DOHH2 (cell line): ENCODE results near the gene CDH4.

ENCODE experiments used
- EZH2phosphoT487 ChIP-seq: fragments of 200-600 bp; sonication (generic); IDR thresholded peaks from 2 replicates; pipeline ENCODE4 v1.6.1; 2017; ENCODE audit warnings: borderline replicate concordance, mild to moderate bottlenecking, antibody characterized with exemption, low read length, moderate library complexity, mixed read lengths
- TF ChIP-seq, protein P1 (sequence below): fragments of 200-600 bp; sonication (generic); IDR thresholded peaks from one replicate; pipeline ENCODE4 v1.5.1; 2014; ENCODE audit warnings: antibody characterized with exemption, mild to moderate bottlenecking, low read depth, low read length; ENCODE audit not compliant: poor library complexity, severe bottlenecking

DNA sequence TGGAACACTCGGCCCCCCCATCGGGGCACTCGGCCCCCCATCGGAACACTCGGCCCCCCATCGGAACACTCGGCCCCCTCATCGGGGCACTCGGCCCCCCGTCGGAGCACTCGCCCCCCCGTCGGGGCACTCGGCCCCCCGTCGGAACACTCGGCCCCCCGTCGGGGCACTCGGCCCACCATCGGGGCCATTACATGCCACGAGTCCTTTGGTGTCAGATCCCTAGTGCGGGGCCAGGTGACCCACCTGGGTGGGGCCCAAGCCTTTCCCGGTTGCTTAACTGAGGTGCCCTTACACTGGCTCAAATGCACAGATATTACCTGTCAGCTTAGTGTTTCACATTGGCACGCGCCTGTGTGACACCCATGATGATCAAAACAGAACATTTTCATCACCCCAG is 717.7 kb downstream of the CDH4 start:
- TF ChIP-seq, protein P1, sequence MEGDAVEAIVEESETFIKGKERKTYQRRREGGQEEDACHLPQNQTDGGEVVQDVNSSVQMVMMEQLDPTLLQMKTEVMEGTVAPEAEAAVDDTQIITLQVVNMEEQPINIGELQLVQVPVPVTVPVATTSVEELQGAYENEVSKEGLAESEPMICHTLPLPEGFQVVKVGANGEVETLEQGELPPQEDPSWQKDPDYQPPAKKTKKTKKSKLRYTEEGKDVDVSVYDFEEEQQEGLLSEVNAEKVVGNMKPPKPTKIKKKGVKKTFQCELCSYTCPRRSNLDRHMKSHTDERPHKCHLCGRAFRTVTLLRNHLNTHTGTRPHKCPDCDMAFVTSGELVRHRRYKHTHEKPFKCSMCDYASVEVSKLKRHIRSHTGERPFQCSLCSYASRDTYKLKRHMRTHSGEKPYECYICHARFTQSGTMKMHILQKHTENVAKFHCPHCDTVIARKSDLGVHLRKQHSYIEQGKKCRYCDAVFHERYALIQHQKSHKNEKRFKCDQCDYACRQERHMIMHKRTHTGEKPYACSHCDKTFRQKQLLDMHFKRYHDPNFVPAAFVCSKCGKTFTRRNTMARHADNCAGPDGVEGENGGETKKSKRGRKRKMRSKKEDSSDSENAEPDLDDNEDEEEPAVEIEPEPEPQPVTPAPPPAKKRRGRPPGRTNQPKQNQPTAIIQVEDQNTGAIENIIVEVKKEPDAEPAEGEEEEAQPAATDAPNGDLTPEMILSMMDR = no peak
- no peak for TF ChIP-seq EZH2phosphoT487
